IMR-90 (cell line): Measurements from ENCODE around the gene CIITA. TPM values are rescaled to one million over a fixed set of nuclear protein-coding genes. Genes with fewer than 3 reads are reported as not detected.

Experiments used
- ATAC-seq: fragments of 200-7000 bp; cut with Tn5 transposase; 2 replicates; pipeline ENCODE4 v1.9.1; 2020; ENCODE audit warnings: low read depth, mild to moderate bottlenecking, moderate library complexity
- BruUV-seq: library from RNA; stranded (reverse); fragments of 400-500 nt; replicated peaks from 2 replicates; lab custom pipeline; 2021; lab: Mats Ljungman, UMichigan
- CTCF ChIA-PET: fragments of 300-600 bp; formaldehyde crosslinking; extraction: SDS; loops from one replicate; lab custom pipeline; 2021; ENCODE audit warnings: antibody characterized with exemption; lab: Yijun Ruan, JAX
- POLR2A ChIA-PET: fragments of 300-600 bp; sonication (Branson Sonifier 250); formaldehyde crosslinking; loops from one replicate; lab custom pipeline; 2022; ENCODE audit warnings: antibody characterized with exemption; ENCODE audit not compliant: unreplicated experiment; lab: Charles Lee
- DNase-seq: peaks from one replicate; pipeline ENCODE4 v3.0.0; 2013
- H2AFZ ChIP-seq: replicated peaks from 2 replicates; pipeline ENCODE3; 2013; ENCODE audit warnings: low read length, mild to moderate bottlenecking; ENCODE audit not compliant: poor library complexity
- H2AK5ac ChIP-seq: 2 replicates; pipeline ENCODE4 v1.6.1; 2013; ENCODE audit warnings: low read depth, low read length, inconsistent platforms
- H2AK9ac ChIP-seq: replicated peaks from 2 replicates; pipeline ENCODE3; 2013; ENCODE audit warnings: mild to moderate bottlenecking, low read depth, low read length, moderate library complexity; ENCODE audit not compliant: poor library complexity
- H2BK120ac ChIP-seq: 2 replicates; pipeline ENCODE4 v1.6.1; 2013; ENCODE audit warnings: low read depth, low read length, inconsistent platforms
- H2BK15ac ChIP-seq: 3 replicates; pipeline ENCODE4 v1.6.1; 2013; ENCODE audit warnings: low read depth, low read length, inconsistent platforms
- H2BK20ac ChIP-seq: 2 replicates; pipeline ENCODE4 v1.6.1; 2013; ENCODE audit warnings: low read depth, mild to moderate bottlenecking, inconsistent platforms, low read length, moderate library complexity
- H2BK5ac ChIP-seq: 2 replicates; pipeline ENCODE4 v1.6.1; 2013; ENCODE audit warnings: mild to moderate bottlenecking, low read depth, low read length, inconsistent platforms; ENCODE audit not compliant: poor library complexity, severe bottlenecking
- H3K14ac ChIP-seq: replicated peaks from 2 replicates; pipeline ENCODE4 v1.6.1; 2013; ENCODE audit warnings: low read depth, low read length, inconsistent platforms
- H3K18ac ChIP-seq: 2 replicates; pipeline ENCODE4 v1.6.1; 2013; ENCODE audit warnings: low read depth, low read length, control low read depth
- H3K23ac ChIP-seq: 2 replicates; pipeline ENCODE4 v1.6.1; 2013; ENCODE audit warnings: low read depth, low read length, inconsistent platforms
- H3K27ac ChIP-seq: 2 replicates; pipeline ENCODE4 v1.5.1; 2013; ENCODE audit warnings: mild to moderate bottlenecking, control low read depth, low read length; ENCODE audit not compliant: insufficient read depth
- H3K27me3 ChIP-seq: 2 replicates; pipeline ENCODE4 v1.6.1; 2013; ENCODE audit warnings: low read length; ENCODE audit not compliant: control insufficient read depth, insufficient read depth
- H3K36me3 ChIP-seq: 2 replicates; pipeline ENCODE4 v1.6.1; 2013; ENCODE audit warnings: low read length, mixed read lengths; ENCODE audit not compliant: control insufficient read depth, insufficient read depth
- H3K4ac ChIP-seq: 2 replicates; pipeline ENCODE4 v1.6.1; 2013; ENCODE audit warnings: low read depth, low read length, inconsistent platforms
- H3K4me1 ChIP-seq: 2 replicates; pipeline ENCODE4 v1.6.1; 2013; ENCODE audit warnings: low read length, mixed read lengths; ENCODE audit not compliant: control insufficient read depth, insufficient read depth
- H3K4me2 ChIP-seq: 2 replicates; pipeline ENCODE4 v1.6.1; 2013; ENCODE audit warnings: low read depth, mild to moderate bottlenecking, control low read depth, low read length, moderate library complexity
- H3K4me3 ChIP-seq: 2 replicates; pipeline ENCODE4 v1.5.1; 2013; ENCODE audit warnings: low read depth, mild to moderate bottlenecking, control low read depth, low read length, moderate library complexity; ENCODE audit not compliant: insufficient read depth
- H3K56ac ChIP-seq: 2 replicates; pipeline ENCODE4 v1.6.1; 2013; ENCODE audit warnings: low read length, inconsistent platforms; ENCODE audit not compliant: insufficient read depth; ENCODE audit errors: extremely low read depth
- H3K79me1 ChIP-seq, 2 experiments: 2 replicates each; pipeline ENCODE4 v1.6.1; 2013; ENCODE audit warnings: low read length in 2 of 2, inconsistent platforms in 1 of 2, low read depth in 1 of 2
- H3K9ac ChIP-seq: 2 replicates; pipeline ENCODE4 v1.6.1; 2013; ENCODE audit warnings: low read depth, low read length, control low read depth
- H3K9me1 ChIP-seq: 2 replicates; pipeline ENCODE4 v1.6.1; 2013; ENCODE audit warnings: low read length, inconsistent platforms; ENCODE audit not compliant: insufficient read depth
- H3K9me3 ChIP-seq: 2 replicates; pipeline ENCODE4 v1.6.1; 2013; ENCODE audit warnings: low read length; ENCODE audit not compliant: control insufficient read depth, insufficient read depth
- H4K20me1 ChIP-seq: 2 replicates; pipeline ENCODE4 v1.6.1; 2013; ENCODE audit warnings: low read length, inconsistent platforms; ENCODE audit not compliant: insufficient read depth
- H4K5ac ChIP-seq: 2 replicates; pipeline ENCODE4 v1.6.1; 2013; ENCODE audit warnings: mild to moderate bottlenecking, low read depth, low read length, control low read depth
- H4K8ac ChIP-seq, 2 experiments: 2 replicates each; pipeline ENCODE4 v1.6.1; 2013; ENCODE audit warnings: low read depth in 2 of 2, low read length in 2 of 2, control low read depth in 1 of 2, inconsistent platforms in 1 of 2
- H4K91ac ChIP-seq: 2 replicates; pipeline ENCODE4 v1.6.1; 2013; ENCODE audit warnings: low read depth, low read length, inconsistent platforms; ENCODE audit not compliant: insufficient read depth
- CHD1 ChIP-seq: IDR thresholded peaks from 2 replicates; pipeline ENCODE4 v1.6.1; 2012; ENCODE audit warnings: low read depth, low read length, improper control_type of control experiment
- MXI1 ChIP-seq: IDR thresholded peaks from 2 replicates; pipeline ENCODE4 v1.6.1; 2012; ENCODE audit warnings: low read depth, mild to moderate bottlenecking, low read length, moderate library complexity, borderline replicate concordance
- POLR2A ChIP-seq: IDR thresholded peaks from 2 replicates; pipeline ENCODE4 v1.6.1; 2012; ENCODE audit warnings: mild to moderate bottlenecking, low read depth, low read length
- RCOR1 ChIP-seq: IDR thresholded peaks from 2 replicates; pipeline ENCODE4 v1.6.1; 2012; ENCODE audit warnings: mild to moderate bottlenecking, low read length, improper control_type of control experiment; ENCODE audit not compliant: insufficient replicate concordance
- RFX5 ChIP-seq: IDR thresholded peaks from 2 replicates; pipeline ENCODE4 v1.8.0; 2012; ENCODE audit warnings: low read depth, mild to moderate bottlenecking, low read length, moderate library complexity
- SMC3 ChIP-seq: fragments of 150-350 bp; IDR thresholded peaks from 2 replicates; pipeline ENCODE4 v1.6.1; 2016; ENCODE audit warnings: low read depth, mild to moderate bottlenecking, antibody characterized with exemption, low read length, moderate library complexity
- USF2 ChIP-seq: fragments of 150-350 bp; IDR thresholded peaks from 2 replicates; pipeline ENCODE4 v1.6.1; 2017; ENCODE audit warnings: mild to moderate bottlenecking, antibody characterized with exemption, low read length, low read depth
- WGBS, 2 experiments: methylation state at CpG; one replicate each; pipeline versions ENCODE4 v1.1.5 to v1.1.7; 2013; ENCODE audit warnings: missing lambda C conversion rate in 2 of 2; ENCODE audit not compliant: insufficient read length in 1 of 2; ENCODE audit errors: extremely low coverage in 2 of 2; 5-methylcytosine and 5-hydroxymethylcytosine counted together
- dilution Hi-C: fragments of 300-500 bp; cut with HindIII; formaldehyde crosslinking; loops from one replicate; pipeline ENCODE4 v1.14.3; 2018; ENCODE audit warnings: low sequenced_read_pairs; ENCODE audit not compliant: unreplicated experiment
- in situ Hi-C: fragments of 300-500 bp; cut with MboI; formaldehyde crosslinking; loops from 3 replicates; pipeline ENCODE4 v1.14.3; 2019; ENCODE audit warnings: low sequenced_read_pairs, inconsistent platforms, mixed read lengths
- intact Hi-C: fragments of 100-400 bp; cut with micrococcal nuclease; formaldehyde crosslinking; loops from 2 replicates; pipeline ENCODE4 v1.10.0; 2022
- polyA plus RNA-seq, 3 experiments: library from polyadenylated mRNA; depleted of rRNA; stranded (reverse); fragments of >200 nt; gene quantifications; 2 replicates each; pipeline ENCODE4 v1.2.3, GENCODE V29; 2012; ENCODE audit warnings: low replicate concordance in 1 of 3
- total RNA-seq: library from RNA; depleted of rRNA; stranded (reverse); fragments of >200 nt; gene quantifications from 2 replicates; pipeline ENCODE4 v1.2.3, GENCODE V29; 2012
- TF ChIP-seq, protein P1 (sequence below): fragments of 150-350 bp; IDR thresholded peaks from 2 replicates; pipeline ENCODE4 v1.6.1; 2016; ENCODE audit warnings: low read depth, mild to moderate bottlenecking, low read length, moderate library complexity, borderline replicate concordance

CIITA gene
- total and polyA plus RNA-seq, 2 of the 4 experiments (the other 2 are of a cell fraction) = 0.10 TPM; not detected in 1

DNA sequence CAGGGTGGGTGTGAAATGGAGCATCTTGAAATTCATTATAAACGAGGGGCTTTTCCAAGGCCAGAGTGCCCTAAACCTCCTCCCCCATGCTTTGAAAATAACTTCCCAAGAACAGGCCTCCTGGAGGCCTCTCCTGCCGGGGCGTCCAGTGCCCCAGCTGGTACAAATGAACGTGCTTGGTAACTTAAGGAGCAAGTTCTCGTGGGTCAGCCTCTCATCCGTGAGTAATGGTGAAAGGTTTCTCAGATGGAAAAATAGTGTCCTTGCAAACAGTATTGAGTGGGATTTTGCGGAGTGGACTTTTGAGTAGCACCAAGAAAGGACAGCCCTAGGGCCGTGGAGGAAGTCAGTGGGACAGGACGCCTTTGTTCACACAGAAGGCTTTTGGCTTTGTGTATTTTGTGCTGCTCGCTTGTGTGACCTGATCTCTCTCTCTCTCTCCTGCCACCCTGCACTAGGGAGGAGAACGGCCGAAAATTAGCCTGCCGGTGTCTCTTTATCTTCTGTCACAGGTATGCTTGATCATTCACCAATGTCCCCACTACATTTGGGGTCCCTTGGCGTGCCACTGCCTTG lies 102.0 kb downstream of the CIITA start:
- H2BK5ac ChIP-seq = no peak overlapping the region
- peaks cover 0 to 5% of the 10 kb centered on the region in 2 experiments; a peak in 1 of 4 replicates for H3K79me1 ChIP-seq
- no peak overlapping the region for H3K4me3 ChIP-seq
- H4K20me1 ChIP-seq = no peaks in the 10 kb centered on the region
- ChIA-PET CTCF (no interaction called here), POLR2A (interaction anchor here (0.5 kb wide), 1 partner anchor 111 kb away, joined by 5 read pairs; no protein-coding TSS in a partner anchor)
- peaks cover 11% of the 10 kb centered on the region for H3K4me1 ChIP-seq
- no peak overlapping the region for H2AK9ac ChIP-seq
- TF ChIP-seq USF2 (no peak), POLR2A (no peak), CHD1 (no peak), RFX5 (no peak), SMC3 (no peak), RCOR1 (no peak), MXI1 (no peak)
- TF ChIP-seq, protein P1, sequence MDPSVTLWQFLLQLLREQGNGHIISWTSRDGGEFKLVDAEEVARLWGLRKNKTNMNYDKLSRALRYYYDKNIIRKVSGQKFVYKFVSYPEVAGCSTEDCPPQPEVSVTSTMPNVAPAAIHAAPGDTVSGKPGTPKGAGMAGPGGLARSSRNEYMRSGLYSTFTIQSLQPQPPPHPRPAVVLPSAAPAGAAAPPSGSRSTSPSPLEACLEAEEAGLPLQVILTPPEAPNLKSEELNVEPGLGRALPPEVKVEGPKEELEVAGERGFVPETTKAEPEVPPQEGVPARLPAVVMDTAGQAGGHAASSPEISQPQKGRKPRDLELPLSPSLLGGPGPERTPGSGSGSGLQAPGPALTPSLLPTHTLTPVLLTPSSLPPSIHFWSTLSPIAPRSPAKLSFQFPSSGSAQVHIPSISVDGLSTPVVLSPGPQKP = no peak
- no peak for ATAC-seq
- H3K14ac ChIP-seq = no peak overlapping the region
- no peak overlapping the region for H3K56ac ChIP-seq
- no peak overlapping the region for H4K8ac ChIP-seq
- in situ Hi-C loops (no loop called here), dilution Hi-C loops (no loop called here), intact Hi-C loops (no loop called here)
- no peak overlapping the region for H2AFZ ChIP-seq
- no peak overlapping the region for H3K23ac ChIP-seq
- H2BK120ac ChIP-seq = no peak overlapping the region
- no peak overlapping the region for H3K4me2 ChIP-seq
- H3K27me3 ChIP-seq = no peaks in the 10 kb centered on the region
- H4K91ac ChIP-seq = no peak overlapping the region; the same call in 1 of the 2 replicates
- 90% methylated on average over 4 of the region's 14 CpGs; no CpG with 5 or more reads in 1 of the 2 experiments for WGBS, 2 experiments
- BruUV-seq = no TSS peak
- no peak for DNase-seq
- H3K9ac ChIP-seq = no peak overlapping the region
- H3K36me3 ChIP-seq = peaks cover 20% of the 10 kb centered on the region
- H3K4ac ChIP-seq = no peak overlapping the region
- no peaks in the 10 kb centered on the region for H3K9me3 ChIP-seq
- H3K18ac ChIP-seq = no peak overlapping the region; the same call in 1 of the 2 replicates
- H3K27ac ChIP-seq = no peak overlapping the region
- no peak overlapping the region for H2AK5ac ChIP-seq
- H4K5ac ChIP-seq = no peak overlapping the region
- H2BK15ac ChIP-seq = no peak overlapping the region
- H3K9me1 ChIP-seq = peaks cover 16% of the 10 kb centered on the region
- no peak overlapping the region for H2BK20ac ChIP-seq
